C4-2B (cell line): ENCODE data around the gene BOD1L1.

Experiments used
- H3K27ac ChIP-seq: fragments of 450-650 bp; 2 replicates; pipeline ENCODE4 v1.5.1; 2017
- ZFX ChIP-seq: fragments of 450-650 bp; IDR thresholded peaks from 2 replicates; pipeline ENCODE4 v1.6.1; 2017
- TF ChIP-seq, protein P1 (sequence below): fragments of 450-650 bp; conservative IDR thresholded peaks from 2 replicates; pipeline ENCODE4 v1.5.1; 2017; ENCODE audit warnings: mild to moderate bottlenecking

Gene BOD1L1

DNA sequence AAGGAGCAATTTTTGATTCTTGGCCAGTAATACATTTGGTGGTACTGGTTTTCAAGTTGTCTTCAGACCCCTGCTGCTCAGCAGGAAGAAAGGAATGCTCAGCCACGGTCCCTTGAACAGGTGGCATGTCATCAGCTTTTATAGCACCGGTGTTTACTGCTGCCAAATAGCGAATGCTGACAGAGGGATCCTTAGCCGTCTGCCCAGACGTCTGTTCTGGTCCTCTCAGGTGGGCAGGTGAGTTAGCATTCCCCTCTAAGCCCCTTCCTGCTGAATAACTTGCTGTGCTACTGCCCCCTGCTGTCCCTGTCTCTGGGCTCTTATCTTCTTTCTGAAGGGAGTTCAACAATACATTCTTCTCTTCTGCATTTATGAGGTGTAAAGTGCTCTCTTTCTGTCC is 28.4 kb downstream of the BOD1L1 start:
- H3K27ac ChIP-seq, result no peak overlapping the region
- TF ChIP-seq ZFX, result no peak
- TF ChIP-seq, protein P1, sequence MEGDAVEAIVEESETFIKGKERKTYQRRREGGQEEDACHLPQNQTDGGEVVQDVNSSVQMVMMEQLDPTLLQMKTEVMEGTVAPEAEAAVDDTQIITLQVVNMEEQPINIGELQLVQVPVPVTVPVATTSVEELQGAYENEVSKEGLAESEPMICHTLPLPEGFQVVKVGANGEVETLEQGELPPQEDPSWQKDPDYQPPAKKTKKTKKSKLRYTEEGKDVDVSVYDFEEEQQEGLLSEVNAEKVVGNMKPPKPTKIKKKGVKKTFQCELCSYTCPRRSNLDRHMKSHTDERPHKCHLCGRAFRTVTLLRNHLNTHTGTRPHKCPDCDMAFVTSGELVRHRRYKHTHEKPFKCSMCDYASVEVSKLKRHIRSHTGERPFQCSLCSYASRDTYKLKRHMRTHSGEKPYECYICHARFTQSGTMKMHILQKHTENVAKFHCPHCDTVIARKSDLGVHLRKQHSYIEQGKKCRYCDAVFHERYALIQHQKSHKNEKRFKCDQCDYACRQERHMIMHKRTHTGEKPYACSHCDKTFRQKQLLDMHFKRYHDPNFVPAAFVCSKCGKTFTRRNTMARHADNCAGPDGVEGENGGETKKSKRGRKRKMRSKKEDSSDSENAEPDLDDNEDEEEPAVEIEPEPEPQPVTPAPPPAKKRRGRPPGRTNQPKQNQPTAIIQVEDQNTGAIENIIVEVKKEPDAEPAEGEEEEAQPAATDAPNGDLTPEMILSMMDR, result peak; percentile 30

DNA sequence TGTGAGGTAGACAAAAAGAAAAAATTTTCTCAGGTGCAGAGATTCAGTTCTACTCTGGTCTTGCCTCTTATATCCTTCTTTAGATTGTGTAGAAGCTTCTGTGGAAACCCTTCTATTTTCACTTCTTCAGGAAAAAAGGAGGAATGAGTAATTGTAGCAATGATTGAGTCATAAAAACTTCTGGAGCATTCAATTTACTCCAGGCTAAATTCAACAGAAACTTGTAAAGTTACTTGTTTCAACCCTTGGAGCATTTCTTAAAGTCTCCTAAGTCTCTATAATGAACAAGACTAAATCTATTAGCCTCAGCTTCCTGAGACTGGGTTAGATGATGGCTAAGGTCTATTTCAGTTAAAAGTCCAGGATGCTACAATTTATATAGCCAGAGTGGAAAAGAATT is 29.9 kb downstream of the BOD1L1 start:
- no peak overlapping the region for H3K27ac ChIP-seq
- no peak for TF ChIP-seq ZFX
- TF ChIP-seq, protein P1, result no peak

DNA sequence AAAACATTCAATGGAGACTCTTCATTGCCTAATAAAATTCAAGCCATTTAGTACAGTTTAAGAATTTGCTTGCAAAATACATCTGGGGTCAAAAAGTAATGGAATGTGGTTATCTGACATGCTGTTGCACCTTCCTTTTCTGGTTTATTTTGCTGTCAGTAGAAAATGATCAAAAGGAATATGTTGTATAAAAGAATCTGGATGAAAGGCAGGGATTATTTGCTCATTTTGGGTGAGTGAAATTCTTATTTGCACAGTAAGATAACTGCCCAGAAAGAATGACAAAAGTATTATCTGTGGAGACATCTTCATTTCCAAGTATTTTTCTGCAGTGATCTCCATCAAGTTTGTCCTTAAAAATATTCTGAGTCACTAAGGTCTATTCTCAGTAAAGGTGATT is 30.4 kb downstream of the BOD1L1 start:
- TF ChIP-seq, protein P1, result no peak
- no peak for TF ChIP-seq ZFX
- no peak overlapping the region for H3K27ac ChIP-seq

DNA sequence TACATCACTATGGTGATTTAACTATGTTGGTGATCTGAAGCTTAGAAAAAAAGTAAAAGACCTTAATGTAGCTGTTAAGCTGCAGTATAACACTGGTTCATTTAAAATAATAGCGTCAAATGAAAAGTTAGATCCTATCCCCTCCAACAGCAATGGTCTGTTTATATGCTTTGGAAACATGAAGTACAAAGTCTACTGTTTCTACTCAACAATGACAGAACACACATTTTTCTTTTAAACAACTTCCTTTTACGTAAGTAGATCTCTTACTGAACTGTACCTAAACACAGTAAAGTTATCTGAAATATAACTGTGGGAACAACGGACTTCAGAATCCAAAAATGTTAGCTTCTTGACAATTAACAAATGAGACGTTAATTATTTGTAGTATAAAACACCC is 35.3 kb downstream of the BOD1L1 start:
- H3K27ac ChIP-seq, result no peak overlapping the region
- no peak for TF ChIP-seq ZFX
- TF ChIP-seq, protein P1, result no peak

DNA sequence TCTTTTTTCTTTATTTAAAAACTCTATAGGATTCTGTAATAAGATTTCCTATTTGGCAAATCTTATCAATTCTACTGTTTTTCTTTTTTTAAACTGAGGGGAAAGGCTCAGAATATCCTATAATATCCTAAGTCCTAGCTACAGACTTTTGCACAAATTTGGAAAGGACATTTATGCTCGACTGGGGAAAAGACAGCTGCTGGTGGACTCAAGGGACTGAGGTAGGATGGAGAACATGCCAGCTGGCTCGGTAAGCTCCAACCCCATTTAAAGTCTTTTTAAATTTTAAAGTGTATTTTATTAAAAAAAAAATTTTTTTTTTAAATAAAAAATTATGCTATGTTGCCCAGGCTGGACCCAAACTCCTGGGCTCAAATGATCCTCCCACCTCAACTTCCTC is 36.8 kb downstream of the BOD1L1 start:
- TF ChIP-seq, protein P1, result no peak
- TF ChIP-seq ZFX, result no peak
- H3K27ac ChIP-seq, result no peak overlapping the region

DNA sequence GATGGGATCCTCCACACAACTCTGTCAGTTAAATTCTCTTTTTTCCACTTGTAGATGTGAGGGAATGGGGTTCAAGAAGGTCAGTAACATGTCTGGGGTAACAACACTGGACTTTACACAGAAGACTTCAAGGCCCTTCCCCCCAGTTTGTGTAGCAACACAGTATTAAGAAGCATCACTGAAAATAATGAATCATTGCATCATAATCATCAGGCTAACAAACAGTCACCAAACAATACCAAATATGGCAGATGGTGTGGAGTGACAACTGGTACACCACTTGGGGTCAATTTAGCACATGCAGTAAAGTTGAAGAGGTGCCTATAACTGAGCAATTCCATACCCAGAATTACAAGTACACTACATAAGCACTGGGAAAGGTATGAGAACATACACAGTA is 38.6 kb downstream of the BOD1L1 start:
- TF ChIP-seq, protein P1, result no peak
- TF ChIP-seq ZFX, result no peak
- H3K27ac ChIP-seq, result no peak overlapping the region

DNA sequence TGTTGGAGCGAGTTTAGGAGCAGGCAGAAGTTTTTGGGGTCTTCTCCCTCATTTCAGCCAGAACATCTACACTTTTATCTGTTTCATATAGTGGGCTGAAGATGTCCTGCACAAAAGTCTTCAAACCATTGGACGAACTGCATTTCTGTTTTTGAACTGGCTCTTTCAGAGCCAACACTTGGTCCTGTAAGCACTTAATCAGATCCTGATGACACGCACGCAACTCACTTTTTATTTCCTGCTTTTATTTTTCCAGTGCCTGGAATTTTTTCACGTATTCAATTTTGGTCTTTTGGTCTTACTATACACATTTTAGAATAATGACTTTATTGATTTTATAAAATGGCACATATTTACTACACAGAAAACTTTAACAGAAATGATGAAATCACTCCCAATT is 43.0 kb downstream of the BOD1L1 start:
- no peak for TF ChIP-seq ZFX
- TF ChIP-seq, protein P1, result no peak
- H3K27ac ChIP-seq, result no peak overlapping the region
